ENCODE results near the gene KRT81. TPM values are rescaled to one million over a fixed set of nuclear protein-coding genes. Genes with fewer than 3 reads are reported as not detected.

The KRT81 gene
- total and polyA plus RNA-seq, 2 donors from 2014 or later: not detected

- no peaks in the 10 kb centered on the region for H3K27me3 ChIP-seq (ENCODE audit: control insufficient read depth, insufficient read depth, low read length)
- H3K4me1 ChIP-seq (ENCODE audit: control insufficient read depth in 2 of 3, insufficient read depth in 2 of 3, low read depth in 1 of 3, low read length in 3 of 3): no peaks in the 10 kb centered on the region
- H3K9me3 ChIP-seq (ENCODE audit: control insufficient read depth in 2 of 3, insufficient read depth in 1 of 3, low read length in 3 of 3): no peaks in the 10 kb centered on the region
- no peak overlapping the region for H3K27ac ChIP-seq (ENCODE audit: low read depth in 2 of 2, low read length in 2 of 2)
- H3K4me3 ChIP-seq (ENCODE audit: low read length in 3 of 3): no peak overlapping the region
- TF ChIP-seq CTCF (IDR thresholded peaks at IDR 0.05; ENCODE audit: borderline replicate concordance, extremely low read depth, insufficient read depth): no peak
- no peak overlapping the region for H3K9ac ChIP-seq (ENCODE audit: low read length in 3 of 3)
- FAIRE-seq (no peak), DNase-seq (peak in 1 of 5 donors; percentile 11)
- H3K36me3 ChIP-seq (ENCODE audit: control insufficient read depth in 2 of 3, insufficient read depth in 3 of 3, low read length in 3 of 3): no peaks in the 10 kb centered on the region
- intact Hi-C loops (cut with DNase I): no loop called here
These were observed 22.1 kb upstream of the KRT81 start for GRCh38 chr12:52313461-52313860.

- Histone ChIP-seq H3K9me3 (ENCODE audit: control insufficient read depth in 2 of 3, insufficient read depth in 1 of 3, low read length in 3 of 3) (no peaks in the 10 kb centered on the region), H3K27ac (ENCODE audit: low read depth in 2 of 2, low read length in 2 of 2) (no peak overlapping the region), H3K4me1 (ENCODE audit: control insufficient read depth in 2 of 3, insufficient read depth in 2 of 3, low read depth in 1 of 3, low read length in 3 of 3) (no peaks in the 10 kb centered on the region), H3K4me3 (ENCODE audit: low read length in 3 of 3) (no peak overlapping the region), H3K9ac (ENCODE audit: low read length in 3 of 3) (no peak overlapping the region), H3K36me3 (ENCODE audit: control insufficient read depth in 2 of 3, insufficient read depth in 3 of 3, low read length in 3 of 3) (no peaks in the 10 kb centered on the region), H3K27me3 (ENCODE audit: control insufficient read depth, insufficient read depth, low read length) (no peaks in the 10 kb centered on the region)
- intact Hi-C loops (cut with DNase I): no loop called here
- DNase-seq (peak in 1 of 5 donors; percentile 13), FAIRE-seq (no peak)
- no peak for TF ChIP-seq CTCF (IDR thresholded peaks at IDR 0.05; ENCODE audit: borderline replicate concordance, extremely low read depth, insufficient read depth)
These were observed 20.8 kb upstream of the KRT81 start for GRCh38 chr12:52312086-52312485.

GRCh38 chr12:52311285-52311648, 19.9 kb upstream of the KRT81 start:
- Histone ChIP-seq H3K4me1 (ENCODE audit: control insufficient read depth in 2 of 3, insufficient read depth in 2 of 3, low read depth in 1 of 3, low read length in 3 of 3) (no peaks in the 10 kb centered on the region), H3K27me3 (ENCODE audit: control insufficient read depth, insufficient read depth, low read length) (no peaks in the 10 kb centered on the region), H3K36me3 (ENCODE audit: control insufficient read depth in 2 of 3, insufficient read depth in 3 of 3, low read length in 3 of 3) (no peaks in the 10 kb centered on the region), H3K27ac (ENCODE audit: low read depth in 2 of 2, low read length in 2 of 2) (no peak overlapping the region), H3K9ac (ENCODE audit: low read length in 3 of 3) (no peak overlapping the region), H3K9me3 (ENCODE audit: control insufficient read depth in 2 of 3, insufficient read depth in 1 of 3, low read length in 3 of 3) (no peaks in the 10 kb centered on the region), H3K4me3 (ENCODE audit: low read length in 3 of 3) (no peak overlapping the region)
- intact Hi-C loops (cut with DNase I): no loop called here
- no peak for TF ChIP-seq CTCF (IDR thresholded peaks at IDR 0.05; ENCODE audit: borderline replicate concordance, extremely low read depth, insufficient read depth)
- FAIRE-seq: no peak
- DNase-seq: no peak

GRCh38 chr12:52310622-52311284, 19.4 kb upstream of the KRT81 start:
- no peak for TF ChIP-seq CTCF (IDR thresholded peaks at IDR 0.05; ENCODE audit: borderline replicate concordance, extremely low read depth, insufficient read depth)
- Histone ChIP-seq H3K27me3 (ENCODE audit: control insufficient read depth, insufficient read depth, low read length) (no peaks in the 10 kb centered on the region), H3K9ac (ENCODE audit: low read length in 3 of 3) (no peak overlapping the region), H3K4me3 (ENCODE audit: low read length in 3 of 3) (no peak overlapping the region), H3K4me1 (ENCODE audit: control insufficient read depth in 2 of 3, insufficient read depth in 2 of 3, low read depth in 1 of 3, low read length in 3 of 3) (no peaks in the 10 kb centered on the region), H3K36me3 (ENCODE audit: control insufficient read depth in 2 of 3, insufficient read depth in 3 of 3, low read length in 3 of 3) (no peaks in the 10 kb centered on the region), H3K27ac (ENCODE audit: low read depth in 2 of 2, low read length in 2 of 2) (no peak overlapping the region), H3K9me3 (ENCODE audit: control insufficient read depth in 2 of 3, insufficient read depth in 1 of 3, low read length in 3 of 3) (no peaks in the 10 kb centered on the region)
- FAIRE-seq (no peak), DNase-seq (no peak)
- intact Hi-C loops (cut with DNase I): no loop called here
